Measurements from ENCODE around the gene SERPINB5.

DNA sequence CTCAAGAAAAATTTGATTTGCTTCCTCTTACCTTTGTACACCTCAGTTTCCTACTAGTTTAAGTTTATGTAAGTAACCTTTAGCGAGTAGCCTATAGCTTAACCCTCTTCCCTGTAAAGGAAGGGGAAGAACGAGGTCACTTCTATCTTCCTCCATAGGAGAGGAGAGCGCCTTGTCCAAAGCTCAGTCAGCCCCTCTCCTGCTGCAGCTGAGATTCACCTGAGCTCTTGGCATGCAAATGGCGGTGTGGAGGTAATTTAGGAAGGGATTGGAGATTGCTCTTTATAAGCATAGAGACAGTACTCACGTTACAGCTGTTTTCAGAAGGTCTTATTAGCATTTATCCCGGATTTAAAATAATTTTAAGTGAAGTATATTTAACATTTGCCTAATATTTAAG lies 37.6 kb downstream of the SERPINB5 start:
- TF ChIP-seq SIN3A (IDR thresholded peaks at IDR 0.05; ENCODE audit: borderline replicate concordance, insufficient read depth, low read length), result no peak
- TF ChIP-seq, protein P1, sequence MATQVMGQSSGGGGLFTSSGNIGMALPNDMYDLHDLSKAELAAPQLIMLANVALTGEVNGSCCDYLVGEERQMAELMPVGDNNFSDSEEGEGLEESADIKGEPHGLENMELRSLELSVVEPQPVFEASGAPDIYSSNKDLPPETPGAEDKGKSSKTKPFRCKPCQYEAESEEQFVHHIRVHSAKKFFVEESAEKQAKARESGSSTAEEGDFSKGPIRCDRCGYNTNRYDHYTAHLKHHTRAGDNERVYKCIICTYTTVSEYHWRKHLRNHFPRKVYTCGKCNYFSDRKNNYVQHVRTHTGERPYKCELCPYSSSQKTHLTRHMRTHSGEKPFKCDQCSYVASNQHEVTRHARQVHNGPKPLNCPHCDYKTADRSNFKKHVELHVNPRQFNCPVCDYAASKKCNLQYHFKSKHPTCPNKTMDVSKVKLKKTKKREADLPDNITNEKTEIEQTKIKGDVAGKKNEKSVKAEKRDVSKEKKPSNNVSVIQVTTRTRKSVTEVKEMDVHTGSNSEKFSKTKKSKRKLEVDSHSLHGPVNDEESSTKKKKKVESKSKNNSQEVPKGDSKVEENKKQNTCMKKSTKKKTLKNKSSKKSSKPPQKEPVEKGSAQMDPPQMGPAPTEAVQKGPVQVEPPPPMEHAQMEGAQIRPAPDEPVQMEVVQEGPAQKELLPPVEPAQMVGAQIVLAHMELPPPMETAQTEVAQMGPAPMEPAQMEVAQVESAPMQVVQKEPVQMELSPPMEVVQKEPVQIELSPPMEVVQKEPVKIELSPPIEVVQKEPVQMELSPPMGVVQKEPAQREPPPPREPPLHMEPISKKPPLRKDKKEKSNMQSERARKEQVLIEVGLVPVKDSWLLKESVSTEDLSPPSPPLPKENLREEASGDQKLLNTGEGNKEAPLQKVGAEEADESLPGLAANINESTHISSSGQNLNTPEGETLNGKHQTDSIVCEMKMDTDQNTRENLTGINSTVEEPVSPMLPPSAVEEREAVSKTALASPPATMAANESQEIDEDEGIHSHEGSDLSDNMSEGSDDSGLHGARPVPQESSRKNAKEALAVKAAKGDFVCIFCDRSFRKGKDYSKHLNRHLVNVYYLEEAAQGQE (IDR thresholded peaks at IDR 0.05; ENCODE audit: insufficient read depth in 1 of 2, low read depth in 2 of 2, low read length in 2 of 2), result no peak
- TF ChIP-seq POLR2AphosphoS5 (IDR thresholded peaks at IDR 0.05; ENCODE audit: low read depth, low read length), result no peak
- no peak for TF ChIP-seq TAF1 (IDR thresholded peaks at IDR 0.05; ENCODE audit: borderline replicate concordance, insufficient read depth, low read length)

All from PFSK-1 (cell line).